Measurements from ENCODE around the gene TMA7. TPM values are rescaled to one million over a fixed set of nuclear protein-coding genes. Genes with fewer than 3 reads are reported as not detected.
"Not testable (repeated sequence)": the region's sequence is repeated elsewhere in the genome, so short reads cannot be mapped to it uniquely, and the experiment has no call there.

The TMA7 gene
- total RNA-seq, 1 donor from 2014 or later: 144 TPM

- DNase-seq (ENCODE audit: low spot score): no peak
Observed at GRCh38 chr3:48466386-48467109, 26.5 kb downstream of the TMA7 start.

- no peak for DNase-seq (ENCODE audit: low spot score)
Observed at GRCh38 chr3:48467110-48467454, 27.0 kb downstream of the TMA7 start.

GRCh38 chr3:48467473-48468267, 27.6 kb downstream of the TMA7 start:
- DNase-seq (ENCODE audit: low spot score): no peak

DNA sequence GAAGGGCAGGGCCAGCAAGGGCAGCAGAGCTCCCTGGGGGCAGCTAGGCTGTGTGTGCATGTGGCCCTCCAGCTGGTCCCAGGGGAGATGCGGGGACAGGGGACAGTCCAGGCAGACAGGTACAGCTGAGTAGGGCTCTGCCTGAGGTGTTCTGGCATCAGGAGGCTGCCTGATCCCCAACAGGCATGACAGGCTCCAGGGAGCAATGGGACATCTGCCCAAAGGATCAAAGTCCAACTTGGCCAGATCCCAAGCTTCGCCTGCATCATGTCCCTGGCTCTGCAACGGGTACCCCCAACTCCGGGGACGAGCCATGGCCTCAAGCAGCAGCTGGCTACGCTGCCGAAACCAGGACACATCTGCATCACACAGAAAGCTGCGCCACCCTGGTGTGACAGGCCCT, 28.3 kb downstream of the TMA7 start:
- DNase-seq (ENCODE audit: low spot score): no peak

- DNase-seq (ENCODE audit: low spot score): no peak
Observed at GRCh38 chr3:48469046-48469915, 29.2 kb downstream of the TMA7 start.

DNA sequence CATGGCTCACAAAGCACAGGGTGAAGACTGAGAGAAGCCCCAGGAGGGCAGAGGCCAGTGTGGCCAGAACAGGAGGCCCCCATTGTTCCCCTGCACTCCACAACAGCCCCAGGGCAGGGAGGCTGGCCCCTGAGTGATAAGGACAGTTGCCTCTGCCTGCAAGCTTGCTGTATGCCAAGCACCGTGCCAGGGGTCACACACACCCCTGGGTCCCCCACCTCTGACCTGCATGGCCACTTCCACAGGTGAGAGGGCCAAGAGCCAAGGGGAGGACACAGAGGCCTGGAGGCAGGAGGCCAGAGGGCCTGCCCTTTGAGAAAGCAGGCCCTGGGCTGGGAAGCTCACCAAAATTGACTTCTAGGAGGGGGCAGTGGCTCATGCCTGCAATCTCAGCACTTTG, 30.2 kb downstream of the TMA7 start:
- no peak for DNase-seq (ENCODE audit: low spot score)

DNA sequence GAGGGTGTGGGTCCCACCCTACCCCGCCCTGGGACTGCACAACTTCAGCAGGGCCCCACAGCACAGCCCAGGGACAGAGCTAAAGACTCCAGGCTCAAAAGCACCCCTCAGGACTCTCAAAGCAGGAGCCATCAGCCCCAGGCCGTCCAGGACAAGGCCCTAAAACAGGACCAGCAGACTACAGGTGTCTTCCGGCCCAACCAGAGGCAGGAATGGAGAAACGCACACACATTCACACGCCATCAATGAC, 32.5 kb downstream of the TMA7 start:
- no peak for DNase-seq (ENCODE audit: low spot score)

DNA sequence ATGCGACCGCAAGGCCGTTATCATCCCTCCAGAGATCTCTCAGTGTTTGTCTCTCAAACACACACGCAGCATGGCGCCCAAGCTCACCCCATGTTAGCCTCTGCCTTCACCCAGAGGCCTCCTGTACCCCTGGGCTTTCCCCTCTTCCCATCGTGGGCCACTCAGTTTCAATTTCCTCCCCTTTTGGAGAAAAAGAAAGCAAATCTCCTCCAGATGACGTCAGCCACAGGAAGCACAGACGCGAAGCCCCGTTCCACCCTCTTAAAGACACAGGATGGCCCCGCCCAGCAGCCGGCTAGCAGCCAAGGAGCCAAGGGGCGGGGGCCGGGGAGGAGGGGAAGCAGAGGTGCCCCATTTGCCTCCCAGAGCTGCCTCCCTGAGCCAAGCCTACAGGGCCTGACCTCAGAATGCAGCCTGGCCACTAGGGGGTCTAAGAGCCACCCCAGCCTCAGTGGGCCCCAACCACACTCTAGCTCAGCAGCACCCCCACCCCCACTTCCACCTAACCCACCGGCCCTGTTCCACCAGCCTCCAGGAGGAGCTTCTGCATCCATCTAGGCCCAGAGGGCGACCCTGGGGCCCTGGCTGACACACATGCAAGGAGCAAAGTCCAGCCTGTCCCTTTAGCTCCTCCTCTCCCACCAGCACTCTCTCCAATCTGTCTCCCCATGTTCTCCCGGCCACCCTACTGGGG, 33.0 kb downstream of the TMA7 start:
- peak; percentile 95 for DNase-seq (ENCODE audit: low spot score)

DNA sequence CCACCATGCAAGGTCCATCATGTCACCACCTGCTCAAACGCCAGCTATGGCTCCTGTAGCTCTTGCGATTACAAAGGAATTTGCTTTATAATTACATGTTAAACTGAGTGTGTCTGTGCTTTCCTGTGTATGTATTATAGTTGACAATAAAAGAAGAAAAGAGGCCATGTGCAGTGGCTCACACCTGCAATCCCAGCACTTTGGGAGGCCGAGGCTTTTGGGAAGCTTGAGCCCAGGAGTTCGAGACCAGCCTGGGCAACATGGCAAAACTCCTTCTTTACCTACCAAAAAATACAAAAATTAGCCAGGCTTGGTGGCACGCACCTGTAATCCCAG, 33.5 kb downstream of the TMA7 start:
- no peak for DNase-seq (ENCODE audit: low spot score)

- DNase-seq (ENCODE audit: low spot score): not testable (repeated sequence)
Observed at GRCh38 chr3:48474031-48474430, 34.0 kb downstream of the TMA7 start.

DNA sequence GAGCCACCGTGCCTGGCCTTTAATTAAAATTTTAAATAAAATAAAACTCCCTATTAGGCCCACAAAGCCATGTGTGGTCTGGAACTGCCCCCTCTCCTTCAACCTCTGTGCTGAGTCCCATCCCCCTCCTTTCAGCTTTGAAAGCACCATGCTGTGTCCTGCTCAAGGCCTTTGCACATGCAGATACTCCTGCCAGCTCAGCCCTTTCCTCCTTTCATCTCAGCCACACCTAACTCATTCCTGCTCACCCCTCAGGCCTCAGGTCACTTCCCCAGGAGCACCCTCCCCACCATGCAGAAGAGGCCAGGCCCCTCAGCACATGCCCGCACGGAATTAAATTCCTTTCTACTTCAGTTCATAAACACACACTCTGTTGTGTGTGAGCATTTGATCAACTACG, 34.6 kb downstream of the TMA7 start:
- no peak for DNase-seq (ENCODE audit: low spot score)

DNA sequence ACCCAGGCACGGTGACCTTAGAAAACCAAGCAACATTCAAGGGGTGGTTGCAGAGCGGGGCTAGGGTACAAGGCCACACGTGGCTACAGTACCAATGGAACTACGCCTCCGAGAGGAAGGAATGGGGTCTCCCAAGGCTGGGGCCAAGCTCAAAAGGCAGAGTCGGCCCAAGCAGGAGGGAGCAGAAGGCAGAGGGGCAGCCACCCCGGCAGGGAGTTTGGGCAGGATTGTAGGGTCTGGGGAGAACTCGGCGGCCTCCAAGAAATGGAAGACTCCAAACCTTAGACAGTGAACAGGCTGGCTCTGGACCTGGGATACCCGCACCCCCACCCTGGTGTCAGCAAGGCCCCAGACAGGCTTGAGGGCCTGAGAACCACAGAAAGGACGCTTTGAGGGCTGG, 35.1 kb downstream of the TMA7 start:
- no peak for DNase-seq (ENCODE audit: low spot score)

DNA sequence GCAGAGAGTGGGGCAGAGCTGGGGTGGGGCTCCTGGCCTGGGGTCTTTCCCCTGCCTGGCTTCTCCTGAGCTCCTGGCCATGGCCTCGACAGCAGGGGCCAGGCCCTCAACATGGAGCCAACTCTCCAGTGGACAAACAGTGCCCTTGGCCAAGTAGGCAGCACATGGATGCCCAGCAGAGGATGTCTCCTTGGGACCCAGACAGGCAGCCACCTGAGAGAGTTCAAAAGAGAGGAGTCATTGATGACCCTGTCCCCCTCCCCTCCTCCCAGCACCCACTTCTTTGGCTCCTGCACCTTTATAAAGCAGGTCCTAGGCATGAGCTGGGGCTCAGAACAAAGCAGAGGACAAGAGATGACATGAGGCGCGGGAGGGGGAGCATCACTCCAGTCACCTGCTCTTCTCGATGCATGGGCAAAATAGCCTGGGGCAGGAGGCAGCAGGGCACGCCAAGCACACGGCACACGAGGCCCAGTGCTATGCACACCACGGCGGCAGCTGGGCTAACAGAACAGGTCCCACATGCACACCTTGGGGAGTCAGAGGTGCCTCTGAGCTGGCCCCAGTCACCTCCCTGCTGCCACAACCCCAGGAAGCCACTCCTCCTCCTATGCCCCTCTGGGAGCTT, 36.5 kb downstream of the TMA7 start:
- DNase-seq (ENCODE audit: low spot score): no peak

DNA sequence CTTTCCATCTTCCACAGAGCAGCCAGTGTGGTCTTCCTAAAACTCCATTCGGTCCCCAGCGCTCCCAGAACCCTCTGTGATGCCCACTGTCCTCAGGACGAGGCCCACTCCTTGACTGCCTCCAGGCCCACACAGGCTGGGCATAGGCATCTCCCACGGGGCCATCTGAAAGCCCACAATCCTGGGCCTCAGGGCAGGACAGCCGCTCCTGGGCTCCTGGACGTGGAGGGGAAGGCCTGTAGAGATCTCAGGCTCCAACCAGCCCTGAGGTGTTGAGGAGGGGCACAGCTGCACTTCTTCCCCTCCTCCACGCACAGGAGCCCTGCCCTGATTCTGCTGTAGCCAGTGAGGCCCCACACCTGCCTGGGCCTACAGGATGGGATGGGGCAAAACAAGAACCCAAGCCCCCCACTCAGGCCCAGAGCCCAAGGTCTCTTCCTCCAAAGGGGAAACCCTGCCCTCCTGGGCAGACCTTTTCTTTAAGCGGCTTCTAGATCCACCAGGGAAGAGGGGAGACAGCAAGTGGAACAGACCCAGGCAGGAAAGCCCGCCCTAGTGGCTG, 38.0 kb downstream of the TMA7 start:
- no peak for DNase-seq (ENCODE audit: low spot score)

DNA sequence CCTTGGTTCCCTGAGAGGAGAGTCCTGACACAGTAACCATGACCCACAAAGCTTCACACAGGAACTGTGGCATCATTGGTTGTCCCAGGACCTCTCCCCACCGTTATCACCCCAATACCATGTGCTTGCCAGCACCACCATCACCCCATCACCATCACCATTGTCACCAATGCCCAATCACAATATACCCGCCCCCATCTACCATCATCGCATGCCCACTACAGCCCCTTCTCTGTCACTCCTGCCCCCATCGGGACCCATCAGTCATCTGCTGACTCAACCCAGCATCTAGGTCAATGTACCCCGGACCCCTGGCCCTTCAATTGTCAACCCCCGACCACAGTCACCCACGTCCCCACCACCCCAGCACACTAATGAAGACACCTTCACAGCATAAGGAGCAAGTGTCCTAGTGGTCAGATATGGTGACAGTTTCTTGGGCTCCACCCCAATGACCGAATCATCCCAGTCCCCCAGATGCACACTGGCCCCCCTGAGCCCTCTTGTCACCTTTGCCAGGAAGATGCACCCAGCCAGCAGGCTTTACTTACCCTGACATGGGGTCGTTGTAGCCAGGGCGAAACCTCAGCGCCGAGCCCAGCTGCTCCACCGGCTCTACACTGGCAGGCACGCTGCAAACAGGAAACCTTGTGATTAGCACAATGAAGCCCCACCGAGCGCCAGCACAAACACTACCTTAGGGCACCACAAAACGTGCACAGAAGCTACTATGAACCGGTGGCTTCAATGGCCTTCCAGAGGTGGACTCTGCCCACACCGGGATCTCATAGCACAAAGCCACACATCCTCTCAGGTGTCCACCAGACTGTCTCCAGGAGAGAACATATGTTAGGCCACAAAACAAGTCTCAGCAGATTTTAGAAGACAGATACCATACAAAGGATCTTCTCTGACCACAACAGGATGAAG, 38.8 kb downstream of the TMA7 start:
- no peak for DNase-seq (ENCODE audit: low spot score)

GRCh38 chr3:48480891-48481290, 40.8 kb downstream of the TMA7 start:
- DNase-seq (ENCODE audit: low spot score): not testable (repeated sequence)

GRCh38 chr3:48482822-48483221, 42.8 kb downstream of the TMA7 start:
- DNase-seq (ENCODE audit: low spot score): not testable (repeated sequence)

DNA sequence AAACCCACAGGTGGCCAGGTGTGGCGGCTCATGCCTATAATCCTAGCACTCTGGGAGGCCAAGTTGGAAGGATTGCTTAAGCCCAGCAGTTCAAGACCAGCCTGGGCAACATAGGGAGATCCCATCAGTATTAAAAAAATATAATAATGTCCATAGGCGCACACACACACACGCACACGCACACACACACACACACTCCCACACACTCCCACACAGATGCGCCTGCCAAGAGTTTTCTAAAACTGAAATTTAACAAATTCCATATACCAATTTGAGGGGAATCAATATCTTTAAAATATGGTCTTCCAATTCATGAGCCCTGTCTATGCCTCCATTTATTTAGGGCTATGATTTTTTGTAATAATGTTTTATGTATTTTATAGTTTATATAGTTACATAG, 46.9 kb downstream of the TMA7 start:
- DNase-seq (ENCODE audit: low spot score): no peak

DNA sequence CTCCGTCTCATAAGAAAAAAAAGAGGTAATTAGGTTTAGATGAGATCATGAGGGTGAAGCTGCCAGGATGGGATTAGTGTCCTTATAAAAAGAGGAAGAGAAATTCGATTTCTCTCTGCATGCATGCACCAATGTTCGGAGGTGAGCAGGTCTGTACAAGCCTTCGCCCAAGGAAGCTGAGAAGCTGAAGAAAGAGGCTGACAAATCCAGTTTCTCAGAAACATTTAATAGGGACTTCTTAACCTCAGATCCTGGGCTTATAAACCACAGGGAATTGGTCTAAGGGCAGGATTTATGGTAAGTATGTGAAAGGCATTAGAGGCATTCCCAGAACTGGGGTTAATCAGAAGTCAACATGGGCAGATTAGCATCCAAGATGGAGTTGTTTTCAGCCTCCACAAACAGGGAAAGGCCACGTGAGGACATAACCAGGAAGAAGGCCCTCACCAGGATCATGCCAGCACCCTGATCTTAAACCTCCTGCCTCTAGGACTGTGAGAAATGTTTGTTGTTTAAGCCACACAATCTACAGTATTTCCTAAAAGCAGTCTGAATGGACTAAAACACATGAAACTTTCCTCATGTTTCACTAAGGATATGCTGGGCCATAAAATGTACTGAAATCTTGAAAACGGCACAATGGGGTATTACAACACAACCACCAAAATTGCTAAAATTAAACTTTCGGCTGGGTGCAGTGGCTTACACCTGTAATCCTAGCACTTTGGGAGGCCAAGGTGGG, 52.6 kb downstream of the TMA7 start:
- no peak for DNase-seq (ENCODE audit: low spot score)

All from mesenteric fat pad (tissue), 1 donor.